Endothelial cell of umbilical vein (primary cell): ENCODE measurements around the gene TSN.

Source experiments
- CTCF ChIP-seq, 2 donors: IDR thresholded peaks; 1 replicate in 1 of 2; 2 replicates in 1 of 2; pipeline ENCODE4 v1.5.1; 2011; ENCODE audit warnings: low read length in 2 of 2, mild to moderate bottlenecking in 2 of 2, moderate library complexity in 2 of 2, control low read depth in 1 of 2, inconsistent platforms in 1 of 2, low read depth in 1 of 2; ENCODE audit not compliant: insufficient read depth in 1 of 2; ENCODE audit errors: extremely low read depth in 1 of 2
- EZH2 ChIP-seq: IDR thresholded peaks from 2 replicates; pipeline ENCODE4 v1.6.1; 2012; ENCODE audit warnings: borderline replicate concordance, low read depth, mild to moderate bottlenecking, moderate library complexity, low read length, inconsistent platforms; ENCODE audit not compliant: severe bottlenecking
- FOS ChIP-seq: IDR thresholded peaks from 2 replicates; pipeline ENCODE4 v1.6.1; 2011; ENCODE audit warnings: mild to moderate bottlenecking, low read length, moderate library complexity, borderline replicate concordance; ENCODE audit not compliant: insufficient read depth
- GATA2 ChIP-seq: IDR thresholded peaks from 2 replicates; pipeline ENCODE4 v1.7.0; 2011; ENCODE audit warnings: low read depth, mild to moderate bottlenecking, moderate library complexity, mixed read lengths, low read length; ENCODE audit not compliant: insufficient read length, insufficient read depth
- MAX ChIP-seq: IDR thresholded peaks from 2 replicates; pipeline ENCODE4 v1.6.1; 2011; ENCODE audit not compliant: insufficient read depth, insufficient read length
- MYC ChIP-seq: IDR thresholded peaks from one replicate; pipeline ENCODE4 v1.6.1; 2011; ENCODE audit warnings: mild to moderate bottlenecking, low read depth, low read length
- POLR2A ChIP-seq: IDR thresholded peaks from 2 replicates; pipeline ENCODE4 v1.6.1; 2012; ENCODE audit warnings: low read depth, mild to moderate bottlenecking, control low read depth, low read length
- POLR2AphosphoS5 ChIP-seq: IDR thresholded peaks from 2 replicates; pipeline ENCODE4 v1.6.1; 2012; ENCODE audit warnings: low read depth, mild to moderate bottlenecking, control low read depth, low read length, moderate library complexity; ENCODE audit not compliant: insufficient read depth

- TF ChIP-seq CTCF (IDR thresholded peaks at IDR 0.05; ENCODE audit: extremely low read depth in 1 of 2, insufficient read depth in 1 of 2, low read depth in 1 of 2, low read length in 2 of 2) (no peak), MAX (no peak), POLR2A (no peak), POLR2AphosphoS5 (no peak), GATA2 (no peak), FOS (no peak), EZH2 (no peak), MYC (no peak)
Measured at GRCh38 chr2:121794233-121794632, 38.8 kb downstream of the TSN start.
